ENCODE measurements around the gene CRACR2A.

DNA sequence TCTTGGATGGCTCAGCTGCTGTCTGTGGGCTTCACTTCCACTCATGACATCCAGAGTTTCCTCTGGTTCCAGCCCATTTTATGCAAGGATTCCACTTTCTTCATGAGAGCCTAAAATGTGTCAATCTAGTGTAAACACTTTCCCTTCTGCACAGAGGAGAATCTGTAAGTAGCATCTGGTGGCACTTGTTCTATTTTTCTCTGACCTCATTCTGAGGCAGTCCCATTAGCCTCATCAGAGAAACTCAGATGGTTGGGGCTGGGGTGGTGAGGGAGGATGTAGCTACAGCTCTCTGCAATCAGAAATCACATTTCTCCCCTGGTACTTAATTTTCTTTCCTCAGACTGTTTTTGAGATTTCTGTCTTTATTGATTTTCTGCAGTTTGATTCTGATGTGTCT is 180.3 kb downstream of the CRACR2A start:
- no peak for TF ChIP-seq CTCF (IDR thresholded peaks at IDR 0.05)
- TF ChIP-seq POLR2A (IDR thresholded peaks at IDR 0.05) = no peak

Measured in right lobe of liver (tissue), 4 donors.